ENCODE measurements around the gene CAMTA1.

DNA sequence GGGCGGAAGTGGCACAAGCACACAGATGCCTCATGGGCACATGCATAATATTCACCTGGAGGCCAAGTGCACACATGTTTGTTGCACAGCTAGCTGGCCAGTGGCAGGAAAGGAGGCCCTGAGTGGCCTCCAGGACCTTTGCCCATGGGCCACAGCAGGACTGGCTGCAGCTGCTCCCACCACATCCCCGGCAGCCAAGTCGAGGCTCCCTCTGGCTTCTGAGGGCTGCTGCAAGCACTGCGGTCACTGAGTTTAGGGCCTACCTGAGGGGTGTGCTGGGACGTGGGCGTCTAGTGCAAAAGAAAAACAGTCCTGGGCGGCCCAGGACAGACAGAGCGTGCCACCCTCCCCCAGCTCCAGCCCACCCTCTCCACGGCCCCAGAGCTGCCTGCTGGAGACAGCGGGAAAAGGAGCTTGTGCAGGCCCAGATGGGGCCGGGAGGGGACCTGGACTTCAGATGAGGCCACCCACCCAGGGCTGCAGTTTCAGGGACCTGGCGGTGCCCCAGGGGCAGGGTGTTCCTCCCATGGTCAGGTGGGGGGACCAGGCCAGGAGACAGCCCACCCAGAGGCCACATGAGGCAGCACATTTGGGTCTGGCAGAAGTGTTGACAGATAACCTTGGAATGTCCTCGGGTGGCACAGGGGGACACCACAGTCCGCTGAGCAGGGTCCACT lies 720.0 kb downstream of the CAMTA1 start:
- TF ChIP-seq, protein P1, sequence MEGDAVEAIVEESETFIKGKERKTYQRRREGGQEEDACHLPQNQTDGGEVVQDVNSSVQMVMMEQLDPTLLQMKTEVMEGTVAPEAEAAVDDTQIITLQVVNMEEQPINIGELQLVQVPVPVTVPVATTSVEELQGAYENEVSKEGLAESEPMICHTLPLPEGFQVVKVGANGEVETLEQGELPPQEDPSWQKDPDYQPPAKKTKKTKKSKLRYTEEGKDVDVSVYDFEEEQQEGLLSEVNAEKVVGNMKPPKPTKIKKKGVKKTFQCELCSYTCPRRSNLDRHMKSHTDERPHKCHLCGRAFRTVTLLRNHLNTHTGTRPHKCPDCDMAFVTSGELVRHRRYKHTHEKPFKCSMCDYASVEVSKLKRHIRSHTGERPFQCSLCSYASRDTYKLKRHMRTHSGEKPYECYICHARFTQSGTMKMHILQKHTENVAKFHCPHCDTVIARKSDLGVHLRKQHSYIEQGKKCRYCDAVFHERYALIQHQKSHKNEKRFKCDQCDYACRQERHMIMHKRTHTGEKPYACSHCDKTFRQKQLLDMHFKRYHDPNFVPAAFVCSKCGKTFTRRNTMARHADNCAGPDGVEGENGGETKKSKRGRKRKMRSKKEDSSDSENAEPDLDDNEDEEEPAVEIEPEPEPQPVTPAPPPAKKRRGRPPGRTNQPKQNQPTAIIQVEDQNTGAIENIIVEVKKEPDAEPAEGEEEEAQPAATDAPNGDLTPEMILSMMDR (IDR thresholded peaks at IDR 0.05; ENCODE audit: borderline replicate concordance, extremely low read depth, low read length, poor library complexity, severe bottlenecking) = no peak
- no peak for TF ChIP-seq EZH2 (IDR thresholded peaks at IDR 0.05; ENCODE audit: borderline replicate concordance, low read depth, low read length, severe bottlenecking)

Measured in DND-41 (cell line).